Measurements from ENCODE around the gene RTEL1.
"Not testable (repeated sequence)": the region's sequence is repeated elsewhere in the genome, so short reads cannot be mapped to it uniquely, and the experiment has no call there.

The RTEL1 gene

DNA sequence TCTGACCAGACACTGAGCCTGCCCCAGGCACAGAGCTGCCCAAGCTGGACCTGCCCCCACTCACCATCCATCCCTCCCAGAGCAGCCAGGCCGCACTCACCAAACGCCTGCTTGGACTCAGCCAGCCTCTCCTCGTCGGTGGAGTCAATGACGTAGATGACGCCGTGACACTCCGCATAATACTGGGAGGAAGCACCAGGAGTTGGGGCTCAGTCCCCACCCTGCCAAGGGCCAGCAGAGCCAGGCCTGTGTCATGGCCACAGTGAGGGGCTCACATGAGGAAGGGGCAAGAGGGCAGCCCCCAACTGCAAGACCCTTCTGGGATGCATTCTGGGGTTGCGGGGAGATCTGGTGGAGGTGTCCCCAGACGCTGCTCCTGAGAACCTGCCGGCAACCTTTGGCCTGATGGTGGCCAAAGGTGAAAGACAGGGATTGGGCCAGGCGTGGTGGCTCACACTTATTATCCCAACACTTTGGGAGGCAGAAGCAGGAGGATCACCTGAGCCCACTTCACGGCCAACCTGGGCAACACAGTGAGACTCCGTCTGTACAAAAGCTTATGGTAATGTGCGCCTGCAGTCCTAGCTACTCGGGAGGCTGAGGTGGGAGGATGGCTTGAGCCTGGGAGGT is 44.0 kb downstream of the RTEL1 start:
- DNase-seq = no peak

GRCh38 chr20:63702751-63703470 is 44.8 kb downstream of the RTEL1 start:
- no peak for DNase-seq

- DNase-seq = no peak
Measured at GRCh38 chr20:63703471-63703975, 45.4 kb downstream of the RTEL1 start.

GRCh38 chr20:63703976-63704748 is 46.0 kb downstream of the RTEL1 start:
- no peak for DNase-seq

DNA sequence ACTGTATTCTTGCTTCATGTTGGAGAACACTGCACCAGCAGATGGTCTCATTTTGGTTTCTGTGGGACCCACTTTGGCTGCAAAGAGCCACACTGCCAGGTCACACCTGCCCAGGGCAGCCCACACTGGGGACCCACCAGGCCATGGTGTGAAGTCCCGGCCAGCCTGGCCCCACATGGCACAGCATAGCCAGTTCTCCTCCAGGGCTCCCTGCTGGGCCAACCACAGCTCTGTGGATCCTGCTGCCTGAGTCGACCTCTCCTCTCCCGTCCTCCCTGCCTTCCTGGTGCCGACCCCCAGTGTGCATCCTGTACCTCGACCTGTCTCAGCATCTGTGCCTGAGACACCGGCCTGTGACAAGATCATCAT is 46.6 kb downstream of the RTEL1 start:
- DNase-seq = no peak

DNA sequence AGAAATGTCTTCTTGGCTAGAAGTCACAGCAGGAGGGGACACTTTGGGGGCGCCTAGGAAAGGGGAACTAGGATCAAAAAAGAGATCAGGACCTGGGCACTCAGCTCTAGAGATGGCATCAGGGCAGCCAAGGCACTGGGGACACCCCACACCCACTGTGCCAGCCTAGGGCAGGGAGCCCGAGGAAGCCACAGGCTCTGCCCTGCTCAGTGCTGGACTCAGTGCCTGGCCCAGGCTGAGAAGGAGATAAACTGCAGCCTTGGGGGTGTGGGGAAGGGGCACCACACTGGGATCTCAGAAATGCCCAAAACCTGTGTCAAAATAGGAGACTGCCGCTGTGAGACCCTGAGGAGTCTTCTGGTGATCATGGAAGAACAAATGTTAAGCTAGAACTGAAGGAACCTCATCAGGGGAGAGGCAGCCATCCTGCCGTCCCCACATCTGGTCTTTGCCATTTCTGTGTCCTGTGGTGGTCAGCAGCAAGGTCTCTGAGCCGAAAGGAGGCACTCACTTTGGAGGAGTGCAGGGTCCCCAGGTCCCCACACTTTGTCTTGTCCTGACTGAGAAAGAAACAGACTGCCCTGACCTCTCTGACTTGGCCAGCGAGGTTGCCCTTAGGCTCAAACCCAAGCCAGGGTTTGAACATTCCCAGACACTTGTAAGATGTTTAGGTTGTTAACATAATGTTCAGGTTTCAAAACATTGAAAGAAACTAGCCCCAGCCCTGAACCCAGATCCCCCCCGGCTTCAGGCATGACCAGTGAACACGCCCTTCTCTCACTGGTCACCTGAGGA is 47.3 kb downstream of the RTEL1 start:
- no peak for DNase-seq

- DNase-seq = no peak
Measured at GRCh38 chr20:63706027-63706695, 48.0 kb downstream of the RTEL1 start.

- peak; percentile 69 for DNase-seq
Measured at GRCh38 chr20:63706852-63707557, 48.9 kb downstream of the RTEL1 start.

DNA sequence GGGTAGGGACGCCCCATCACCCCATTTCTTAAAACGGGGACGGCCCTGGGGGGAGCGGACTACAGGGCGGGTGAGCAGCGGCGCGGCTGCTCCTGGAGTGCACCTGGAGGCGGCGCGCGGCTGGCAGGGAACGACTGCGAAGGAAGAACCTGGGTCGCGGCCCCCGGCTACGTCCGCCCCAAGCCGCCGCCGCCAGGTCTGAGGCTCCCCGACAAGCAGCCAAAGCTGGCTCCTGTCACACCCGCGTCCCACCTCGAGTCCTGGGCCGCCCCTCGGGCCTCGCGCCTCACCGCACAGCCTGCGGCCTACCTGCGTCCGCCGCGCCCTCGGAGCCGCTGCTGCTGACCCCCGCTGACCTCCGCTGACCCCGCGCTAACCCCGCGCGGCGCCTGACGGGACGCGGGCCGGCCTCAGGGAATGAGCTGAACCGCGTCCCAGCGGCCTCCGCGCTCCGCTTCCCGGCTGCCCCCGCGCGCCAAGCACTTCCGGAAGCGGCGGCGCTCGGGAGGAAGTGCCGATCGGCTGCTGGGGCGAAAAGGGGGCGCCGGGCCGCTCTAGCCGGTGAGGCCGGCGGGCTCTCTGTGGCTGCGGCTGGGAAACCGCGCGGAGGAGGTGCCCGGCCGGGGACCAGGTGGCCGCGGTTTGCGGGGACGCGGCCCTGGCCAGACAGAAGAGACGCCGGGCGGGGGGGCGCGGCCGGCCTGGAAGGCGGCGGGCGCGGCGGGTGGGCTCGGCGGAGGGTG is 49.6 kb downstream of the RTEL1 start, which contains the start of the genes ARFRP1 and ZGPAT:
TSS of gene ARFRP1 (minus strand) at position 419 of the 743 bp plus-strand sequence. CDS start 885 bp downstream, outside the sequence.
TSS of gene ZGPAT (plus strand) at position 482 of the 743 bp plus-strand sequence. CDS start 542 bp downstream, outside the sequence.
- DNase-seq = peak; percentile 96

- DNase-seq = peak; percentile 39
Measured at GRCh38 chr20:63708301-63709148, 50.4 kb downstream of the RTEL1 start.

DNA sequence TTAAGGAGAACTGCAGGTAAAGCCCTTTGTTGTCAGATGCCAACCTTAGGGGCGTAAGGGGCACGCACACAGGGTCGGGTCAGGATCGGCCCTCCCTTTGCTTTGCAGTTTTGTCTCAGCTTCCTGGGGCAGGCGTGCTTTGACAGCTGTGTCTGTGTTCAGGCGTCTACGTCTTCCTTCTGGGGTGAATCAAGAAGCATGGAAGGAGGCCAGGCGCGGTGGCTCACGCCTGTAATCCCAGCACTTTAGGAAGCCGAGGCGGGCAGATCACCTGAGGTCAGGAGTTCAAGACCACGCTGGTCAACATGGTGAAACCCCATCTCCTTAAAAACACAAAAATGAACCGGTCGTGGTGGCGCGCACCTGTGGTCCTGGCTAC is 51.0 kb downstream of the RTEL1 start:
- no peak for DNase-seq

DNA sequence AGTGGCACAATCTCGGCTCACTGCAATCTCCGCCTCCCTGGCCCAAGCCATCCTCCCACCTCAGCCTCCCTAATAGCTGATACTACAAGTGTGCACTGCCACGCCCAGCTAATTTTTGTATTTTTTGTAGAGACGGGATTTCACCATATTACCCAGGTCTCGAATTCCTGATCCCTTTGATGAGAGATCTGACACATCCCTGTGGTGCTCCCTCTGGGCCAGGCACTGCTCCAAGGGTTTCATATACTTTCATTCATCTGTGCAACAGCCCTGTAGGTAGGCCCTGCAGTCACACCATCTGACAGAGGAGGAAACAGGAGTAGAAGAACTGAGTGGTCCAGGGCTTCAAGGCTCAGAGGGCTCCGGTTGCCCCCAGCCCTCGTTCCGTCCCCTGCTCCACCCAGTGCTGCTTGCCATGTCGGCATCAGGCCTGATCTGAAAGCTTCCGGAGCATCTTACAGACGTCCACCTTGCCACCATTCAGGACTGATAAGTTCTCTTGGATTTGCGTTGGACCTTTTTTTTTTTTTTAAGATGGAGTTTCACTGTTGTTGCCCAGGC is 53.1 kb downstream of the RTEL1 start:
- no peak for DNase-seq

GRCh38 chr20:63712191-63712590 is 54.1 kb downstream of the RTEL1 start:
- no peak for DNase-seq

GRCh38 chr20:63714858-63715257 is 56.7 kb downstream of the RTEL1 start:
- no peak for DNase-seq

GRCh38 chr20:63718996-63719395 is 60.9 kb downstream of the RTEL1 start:
- DNase-seq = no peak

GRCh38 chr20:63722967-63723622 is 65.0 kb downstream of the RTEL1 start:
- DNase-seq = not testable (repeated sequence)

DNA sequence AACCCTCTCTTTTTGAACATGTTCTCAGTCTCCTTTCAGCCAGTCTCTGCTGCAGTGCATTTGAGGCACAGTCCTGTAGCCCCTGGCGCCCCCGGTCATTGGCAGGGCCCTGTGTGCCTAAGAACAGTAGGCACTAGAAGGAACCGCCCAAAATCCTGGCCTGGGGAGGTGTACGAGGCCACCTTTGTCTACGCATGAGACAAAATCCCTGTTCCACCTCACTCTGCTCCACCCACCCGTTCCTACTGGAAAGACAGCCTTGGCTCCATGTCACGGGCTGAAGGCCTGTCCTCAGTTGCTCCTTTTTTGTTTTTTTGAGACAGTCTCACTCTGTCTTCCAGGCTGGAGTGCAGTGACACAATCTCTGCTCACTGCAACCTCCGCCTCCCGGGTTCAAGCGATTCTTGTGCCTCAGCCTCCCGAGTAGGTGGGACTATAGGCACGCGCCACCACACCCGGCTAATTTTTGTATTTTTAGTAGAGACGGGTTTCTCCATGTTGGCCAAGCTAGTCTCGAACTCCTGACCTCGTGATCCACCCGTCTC is 72.1 kb downstream of the RTEL1 start:
- not testable (repeated sequence) for DNase-seq

GRCh38 chr20:63731410-63731809 is 73.3 kb downstream of the RTEL1 start:
- no peak for DNase-seq
